ENCODE measurements around the gene TNS1. TPM values are rescaled to one million over a fixed set of nuclear protein-coding genes. Genes with fewer than 3 reads are reported as not detected.

TNS1 gene
- total RNA-seq, 1 experiment from 2014 or later, result 3.4 TPM

DNA sequence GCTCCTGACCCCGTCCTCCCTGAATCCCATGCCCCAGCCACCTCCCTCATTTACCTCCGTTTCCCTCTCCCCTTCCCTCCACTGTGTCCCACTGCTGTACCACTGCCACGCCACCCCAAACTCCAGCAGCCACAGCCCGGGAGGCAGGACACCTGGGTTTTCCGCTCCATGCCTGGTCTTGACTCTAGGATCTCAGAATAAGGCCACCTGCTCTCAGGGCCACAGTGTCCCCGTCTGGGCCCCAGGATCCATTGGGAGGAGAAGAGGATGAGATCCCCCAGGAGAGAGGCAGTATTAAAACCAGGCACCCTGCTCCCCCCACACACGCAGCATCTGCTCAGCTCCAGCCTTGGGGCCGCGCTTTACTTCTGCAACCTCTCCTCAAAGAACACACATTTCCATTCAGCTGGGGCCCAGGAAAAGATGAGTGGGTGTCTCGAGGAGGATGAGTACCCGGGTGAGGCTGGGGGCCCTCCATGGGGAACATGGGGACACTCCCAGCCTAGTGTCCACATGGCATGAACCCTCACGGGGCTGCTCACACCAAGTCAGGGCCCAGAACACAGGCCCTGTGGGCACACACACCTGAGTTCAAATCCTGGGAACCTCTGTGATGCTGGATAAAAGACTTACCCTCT is 32.8 kb upstream of the TNS1 start:
- H2BK12ac ChIP-seq (ENCODE audit: insufficient read length, low read depth, low read length), result no peak overlapping the region
- no peak for DNase-seq
- H3K27me3 ChIP-seq (ENCODE audit: insufficient read depth, low read length), result peaks cover 6% of the 10 kb centered on the region; the same call in 1 of the 2 replicates
- H3K56ac ChIP-seq (ENCODE audit: insufficient read length, low read depth, low read length), result no peak overlapping the region
- H2BK15ac ChIP-seq (ENCODE audit: low read depth, low read length), result no peak overlapping the region
- no peaks in the 10 kb centered on the region for H3K79me2 ChIP-seq (ENCODE audit: insufficient read depth, low read length)
- no peaks in the 10 kb centered on the region for H3K79me1 ChIP-seq (ENCODE audit: insufficient read depth, low read depth, low read length, poor library complexity, severe bottlenecking)
- Mint-ChIP-seq H3K27ac (no peak overlapping the region), H3K9me3 (no peaks in the 10 kb centered on the region), H3K27me3 (ENCODE audit: low read depth) (peaks cover 36% of the 10 kb centered on the region), H3K36me3 (ENCODE audit: insufficient read depth in 1 of 3, low read depth in 3 of 3) (no peaks in the 10 kb centered on the region), H3K4me1 (peaks cover 9 to 12% of the 10 kb centered on the region in 2 experiments), H3K4me3 (no peak overlapping the region)
- H3K14ac ChIP-seq (ENCODE audit: insufficient read depth, low read length), result no peak overlapping the region
- no peak overlapping the region for H3K27ac ChIP-seq (ENCODE audit: insufficient read length, low read depth, low read length)
- H3K4me1 ChIP-seq (ENCODE audit: insufficient read depth, low read length), result peaks cover 2% of the 10 kb centered on the region; the same call in 1 of the 2 replicates
- TF ChIP-seq, protein P1, sequence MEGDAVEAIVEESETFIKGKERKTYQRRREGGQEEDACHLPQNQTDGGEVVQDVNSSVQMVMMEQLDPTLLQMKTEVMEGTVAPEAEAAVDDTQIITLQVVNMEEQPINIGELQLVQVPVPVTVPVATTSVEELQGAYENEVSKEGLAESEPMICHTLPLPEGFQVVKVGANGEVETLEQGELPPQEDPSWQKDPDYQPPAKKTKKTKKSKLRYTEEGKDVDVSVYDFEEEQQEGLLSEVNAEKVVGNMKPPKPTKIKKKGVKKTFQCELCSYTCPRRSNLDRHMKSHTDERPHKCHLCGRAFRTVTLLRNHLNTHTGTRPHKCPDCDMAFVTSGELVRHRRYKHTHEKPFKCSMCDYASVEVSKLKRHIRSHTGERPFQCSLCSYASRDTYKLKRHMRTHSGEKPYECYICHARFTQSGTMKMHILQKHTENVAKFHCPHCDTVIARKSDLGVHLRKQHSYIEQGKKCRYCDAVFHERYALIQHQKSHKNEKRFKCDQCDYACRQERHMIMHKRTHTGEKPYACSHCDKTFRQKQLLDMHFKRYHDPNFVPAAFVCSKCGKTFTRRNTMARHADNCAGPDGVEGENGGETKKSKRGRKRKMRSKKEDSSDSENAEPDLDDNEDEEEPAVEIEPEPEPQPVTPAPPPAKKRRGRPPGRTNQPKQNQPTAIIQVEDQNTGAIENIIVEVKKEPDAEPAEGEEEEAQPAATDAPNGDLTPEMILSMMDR (conservative IDR thresholded peaks at IDR 0.05), result no peak
- no peak overlapping the region for H2BK5ac ChIP-seq (ENCODE audit: insufficient read length, low read length)
- H2BK120ac ChIP-seq (ENCODE audit: low read depth, low read length, poor library complexity, severe bottlenecking), result no peak overlapping the region
- H3K23me2 ChIP-seq (ENCODE audit: insufficient read length, low read depth, low read length, poor library complexity, severe bottlenecking), result peaks cover 8% of the 10 kb centered on the region
- H4K91ac ChIP-seq (ENCODE audit: insufficient read length, low read depth, low read length), result no peak overlapping the region
- H2AFZ ChIP-seq (ENCODE audit: low read length), result no peak overlapping the region
- H3K23ac ChIP-seq (ENCODE audit: insufficient read length, low read depth, low read length), result no peak overlapping the region
- H3T11ph ChIP-seq (ENCODE audit: low read length), result no peak overlapping the region
- H3K9ac ChIP-seq (ENCODE audit: extremely low read depth, insufficient read length, low read length), result no peak overlapping the region
- H3K18ac ChIP-seq (ENCODE audit: insufficient read length, low read depth, low read length), result no peak overlapping the region
- no peak overlapping the region for H4K5ac ChIP-seq (ENCODE audit: insufficient read length, low read depth, low read length)
- WGBS (ENCODE audit: extremely low coverage, insufficient read length, low lambda C conversion rate), result no CpG with 5 or more reads among the region's 12 CpGs
- no peak overlapping the region for H3K4me2 ChIP-seq (ENCODE audit: insufficient read depth, insufficient read length, low read length)
- H3K4ac ChIP-seq (ENCODE audit: low read depth, low read length), result no peak overlapping the region
- no peak overlapping the region for H2AK5ac ChIP-seq (ENCODE audit: insufficient read length, low read length)
- H4K8ac ChIP-seq (replicated peaks; ENCODE audit: insufficient read length, low read depth, low read length), result no peak overlapping the region
- H4K20me1 ChIP-seq (ENCODE audit: control insufficient read depth, insufficient read depth, insufficient read length), result no peaks in the 10 kb centered on the region
- H2BK20ac ChIP-seq (ENCODE audit: low read depth, low read length, poor library complexity, severe bottlenecking), result no peak overlapping the region
- no peaks in the 10 kb centered on the region for H3K9me3 ChIP-seq (ENCODE audit: control insufficient read depth, low read depth, low read length)
